Kasumi-1 (cell line): ENCODE results near the gene ALKBH6.
"Not testable (repeated sequence)": the region's sequence is repeated elsewhere in the genome, so short reads cannot be mapped to it uniquely, and the experiment has no call there.

ENCODE experiments used
- DNase-seq, 2 experiments: peaks; one replicate each; lab custom pipeline; 2025; lab: John Stamatoyannopoulos, UW

The ALKBH6 gene

DNA sequence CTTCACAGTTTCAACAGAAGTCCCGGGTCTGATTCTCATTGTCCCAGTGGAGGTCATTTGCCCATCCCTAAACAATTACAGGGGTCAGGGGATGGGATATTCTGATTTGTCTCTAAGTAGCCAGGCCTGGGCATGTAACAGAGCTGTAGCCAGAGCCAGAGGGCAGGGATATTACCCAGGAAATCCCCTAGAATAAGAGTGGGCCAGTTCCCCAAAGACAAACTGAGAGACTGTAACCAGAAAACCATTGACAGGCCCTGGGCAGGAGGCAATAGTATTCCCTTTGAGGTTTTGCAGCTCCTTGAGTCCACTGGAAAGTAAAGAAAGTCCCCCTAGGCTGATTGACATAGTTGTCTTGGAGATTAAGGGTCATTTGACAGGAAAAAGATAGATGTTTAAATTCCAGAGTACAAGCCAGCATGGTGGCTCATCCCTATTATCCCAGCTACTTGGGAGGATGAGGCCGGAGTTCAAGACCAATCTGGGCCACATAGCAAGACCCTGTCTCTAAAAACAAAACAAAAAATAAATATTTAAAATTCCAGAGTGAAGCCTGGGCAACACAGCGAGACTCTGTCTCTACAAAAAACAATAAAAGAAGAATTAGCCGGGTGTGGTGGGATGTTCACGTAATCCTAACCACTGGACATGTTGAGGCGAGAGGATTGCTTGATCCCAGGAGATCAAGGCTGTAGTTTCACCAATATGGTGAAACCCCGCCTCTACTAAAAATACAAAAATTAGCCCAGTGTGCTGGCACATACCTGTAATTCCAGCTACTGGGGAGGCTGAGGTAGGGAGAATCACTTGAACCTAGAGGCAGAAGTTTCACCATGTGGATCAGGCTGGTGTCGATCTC, 20.9 kb downstream of the ALKBH6 start:
- no peak for DNase-seq

DNA sequence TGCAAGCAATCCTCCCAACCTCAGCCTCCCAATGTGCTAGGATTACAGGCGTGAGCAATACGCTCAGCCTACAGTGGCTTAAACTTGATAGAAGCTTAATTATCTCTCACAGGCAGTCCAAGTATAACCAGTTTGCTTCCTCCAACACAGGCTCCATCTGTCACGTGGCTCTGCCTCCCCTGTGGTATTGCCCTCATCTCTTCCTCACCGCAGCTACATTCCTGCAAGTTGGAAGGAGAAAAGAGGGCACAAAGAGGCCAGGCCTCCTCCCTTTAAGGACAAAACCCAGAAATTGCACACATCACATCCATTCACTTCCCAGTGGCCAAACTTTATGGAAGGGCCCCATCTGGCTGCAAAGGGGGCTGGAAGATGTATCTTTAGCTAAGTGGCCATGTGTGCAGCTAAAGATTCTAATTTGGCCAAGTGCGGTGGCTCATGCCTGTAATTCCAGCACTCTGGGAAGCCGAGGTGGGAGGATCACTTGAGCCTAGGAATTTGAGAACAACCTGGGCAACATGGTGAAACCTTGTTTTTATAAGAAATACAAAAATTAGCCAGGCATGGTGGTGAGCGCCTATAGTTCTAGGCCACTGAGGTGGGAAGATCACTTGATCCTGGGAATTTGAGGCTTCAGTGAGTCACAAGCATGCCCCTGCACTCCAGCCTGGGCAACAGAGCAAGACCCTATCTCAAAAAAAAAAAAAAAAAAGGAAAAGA, 22.1 kb downstream of the ALKBH6 start:
- no peak for DNase-seq

DNA sequence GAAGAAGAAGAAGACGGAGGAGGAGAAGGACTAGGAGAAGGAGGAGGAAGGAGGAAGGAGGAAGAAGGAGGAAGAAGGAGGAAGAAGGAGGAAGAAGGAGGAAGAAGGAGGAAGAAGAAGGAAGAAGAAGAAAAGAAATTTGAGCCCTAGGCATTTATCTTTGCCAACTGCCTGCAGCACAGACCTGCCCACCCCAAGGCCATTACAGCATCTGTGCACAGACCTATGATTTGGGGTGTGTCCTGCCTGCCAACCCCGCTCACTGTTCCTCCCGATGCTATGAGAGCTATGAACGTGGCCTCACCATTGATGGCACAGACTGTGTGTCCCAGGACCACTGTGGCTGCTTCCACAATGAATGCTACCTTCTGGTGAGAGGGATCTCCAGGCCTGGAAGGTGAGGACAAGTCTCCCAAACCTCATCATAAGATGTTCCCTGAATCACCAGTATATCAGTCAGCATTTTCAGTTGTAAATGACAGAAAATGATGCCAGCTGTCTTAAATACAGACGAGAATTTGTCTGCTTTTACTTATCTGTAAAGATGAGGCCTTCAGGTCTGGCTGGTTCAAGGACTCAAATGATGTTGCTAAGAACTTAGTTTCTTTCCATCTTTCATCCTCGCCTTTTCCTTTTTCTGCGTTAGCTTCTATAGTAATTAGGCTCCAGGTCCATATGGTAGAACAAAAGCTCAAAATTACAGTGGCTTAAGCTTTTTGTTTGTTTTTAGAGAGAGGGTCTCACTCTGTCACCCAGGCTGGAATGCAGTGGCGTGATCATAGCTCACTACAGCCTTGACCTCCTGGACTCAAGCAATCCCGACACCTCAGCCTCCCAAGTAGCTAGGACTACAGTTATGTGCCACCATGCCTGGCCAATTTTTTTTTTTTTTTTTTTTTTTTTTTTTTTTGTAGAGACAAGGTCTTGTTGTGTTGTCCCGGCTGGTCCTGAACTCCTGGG, 23.0 kb downstream of the ALKBH6 start:
- DNase-seq, result no peak

- DNase-seq, result no peak
Measured at GRCh38 chr19:35990156-35990555, 23.9 kb downstream of the ALKBH6 start.

GRCh38 chr19:35988824-35989223, 25.2 kb downstream of the ALKBH6 start:
- DNase-seq, result no peak

- DNase-seq, result no peak
Measured at GRCh38 chr19:35987571-35987896, 26.5 kb downstream of the ALKBH6 start.

- peak; percentile 54 to 69 for DNase-seq
Measured at GRCh38 chr19:35986664-35987570, 27.1 kb downstream of the ALKBH6 start.

DNA sequence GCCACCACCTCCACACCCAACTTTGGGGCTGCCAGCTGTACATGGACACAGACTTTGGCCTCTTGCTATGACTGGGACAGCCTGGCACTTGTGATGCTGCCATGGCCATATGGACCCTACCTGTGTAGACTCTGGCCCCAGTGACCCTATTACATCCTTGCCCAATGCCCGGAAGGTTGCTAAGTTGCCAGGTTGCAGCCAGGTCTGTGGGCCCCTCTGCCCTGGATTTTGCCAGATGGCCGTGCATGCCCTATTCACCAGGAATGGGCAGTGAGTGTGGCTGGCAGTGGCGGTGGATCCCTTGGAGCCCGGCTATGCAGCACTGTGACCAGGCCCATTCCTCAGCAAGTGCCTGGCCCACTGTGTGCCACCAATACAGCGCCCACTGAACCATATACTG, 27.9 kb downstream of the ALKBH6 start:
- no peak for DNase-seq

DNA sequence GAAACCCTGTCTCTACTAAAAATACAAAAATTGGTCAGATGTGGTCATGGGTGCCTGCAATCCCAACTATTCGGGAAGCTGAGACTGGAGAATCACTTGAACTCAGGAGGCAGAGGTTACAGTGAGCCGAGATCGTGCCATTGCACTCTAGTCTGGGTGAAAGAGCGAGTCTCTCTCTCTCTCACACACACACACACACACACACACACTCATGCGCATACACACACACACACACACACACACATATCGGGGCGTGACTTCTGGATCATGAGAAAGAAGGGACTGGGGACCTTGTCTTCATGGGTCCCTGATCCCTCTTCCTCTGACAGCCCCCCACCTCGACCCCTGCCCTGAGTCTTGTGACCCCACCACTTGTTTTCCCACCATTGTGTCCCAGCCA, 30.8 kb downstream of the ALKBH6 start:
- DNase-seq, result no peak

GRCh38 chr19:35980997-35981396, 33.0 kb downstream of the ALKBH6 start:
- not testable (repeated sequence) for DNase-seq

DNA sequence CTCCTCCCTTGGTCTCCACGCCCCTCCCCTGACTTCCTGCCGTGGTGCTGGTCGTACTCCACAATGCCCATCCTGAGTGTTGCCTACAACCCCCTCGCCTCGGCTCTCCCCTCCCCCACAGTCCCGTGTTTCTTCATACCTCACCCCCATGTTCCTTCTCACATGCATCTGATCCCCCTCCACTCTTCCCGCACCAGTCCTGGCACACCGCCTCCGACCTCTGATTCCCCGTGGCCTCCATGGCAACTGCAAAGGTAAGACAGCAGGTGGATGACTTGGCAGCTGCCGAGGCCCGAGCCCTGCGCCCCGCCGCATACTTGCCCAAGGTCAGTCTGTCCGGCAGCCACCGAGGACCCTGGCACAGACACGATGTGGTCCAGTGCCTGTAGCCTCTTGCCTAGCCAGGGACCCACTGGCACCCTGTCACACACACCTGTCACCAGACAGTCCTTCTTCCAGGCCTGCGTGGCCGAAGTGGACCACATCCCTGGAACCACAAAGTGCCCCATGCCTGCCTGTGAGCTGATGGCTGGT, 35.1 kb downstream of the ALKBH6 start:
- DNase-seq, result no peak

DNA sequence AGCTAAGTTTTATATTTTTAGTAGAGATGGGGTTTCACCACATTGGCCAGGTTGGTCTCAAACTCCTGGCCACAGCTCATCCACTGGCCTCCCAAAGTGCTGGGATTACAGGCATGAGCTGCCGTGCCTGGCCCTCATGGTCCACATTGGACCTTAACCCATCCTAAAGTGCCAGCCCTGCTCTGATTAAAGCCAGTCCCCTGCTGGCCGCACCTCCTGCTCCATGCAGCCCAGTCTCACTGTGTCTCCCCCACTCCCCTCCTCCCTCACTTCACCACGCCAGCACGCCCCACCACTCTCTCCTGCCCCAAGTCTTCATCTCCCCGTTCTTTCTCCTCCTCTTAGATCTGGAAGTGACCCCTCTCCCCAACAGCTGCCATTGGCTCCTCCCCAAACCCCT, 35.7 kb downstream of the ALKBH6 start:
- no peak for DNase-seq

DNA sequence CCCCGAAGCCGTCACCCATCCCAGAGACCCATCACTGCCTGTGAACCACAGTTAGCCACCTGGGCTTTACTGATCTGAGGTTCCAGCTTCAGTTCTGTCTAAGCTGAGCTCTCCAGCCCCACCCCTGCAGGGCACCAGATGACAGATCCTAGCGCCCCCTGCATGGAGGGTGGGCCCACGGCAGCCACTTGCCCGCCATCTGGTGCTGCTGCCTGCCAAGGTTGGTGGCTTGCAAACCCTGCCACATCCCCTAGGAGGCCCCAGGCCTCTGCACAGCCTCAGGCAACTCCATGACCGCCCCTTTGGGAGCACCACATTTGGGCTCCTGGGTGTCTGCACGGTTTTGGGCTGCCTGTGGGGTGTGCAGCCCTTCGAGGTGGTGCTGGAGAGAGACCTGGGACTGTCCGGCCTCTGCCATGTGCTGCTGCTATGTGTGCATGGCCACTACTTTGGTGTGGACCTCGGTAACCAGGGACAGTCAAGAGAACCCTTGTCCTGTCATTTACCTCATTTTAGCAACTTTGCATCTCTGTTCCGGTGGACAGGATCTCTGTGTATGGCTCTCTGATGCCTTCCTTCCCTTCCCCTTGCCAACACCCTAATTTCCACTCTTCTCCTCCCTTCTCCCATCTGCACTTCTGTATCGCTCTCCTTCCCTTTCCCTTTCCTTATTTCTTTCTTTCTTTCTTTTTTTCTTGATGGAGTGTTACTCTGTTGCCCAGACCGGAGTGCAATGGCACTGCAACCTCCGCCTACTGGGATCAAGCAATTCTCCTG, 36.4 kb downstream of the ALKBH6 start:
- peak; percentile 53 to 61 for DNase-seq

DNA sequence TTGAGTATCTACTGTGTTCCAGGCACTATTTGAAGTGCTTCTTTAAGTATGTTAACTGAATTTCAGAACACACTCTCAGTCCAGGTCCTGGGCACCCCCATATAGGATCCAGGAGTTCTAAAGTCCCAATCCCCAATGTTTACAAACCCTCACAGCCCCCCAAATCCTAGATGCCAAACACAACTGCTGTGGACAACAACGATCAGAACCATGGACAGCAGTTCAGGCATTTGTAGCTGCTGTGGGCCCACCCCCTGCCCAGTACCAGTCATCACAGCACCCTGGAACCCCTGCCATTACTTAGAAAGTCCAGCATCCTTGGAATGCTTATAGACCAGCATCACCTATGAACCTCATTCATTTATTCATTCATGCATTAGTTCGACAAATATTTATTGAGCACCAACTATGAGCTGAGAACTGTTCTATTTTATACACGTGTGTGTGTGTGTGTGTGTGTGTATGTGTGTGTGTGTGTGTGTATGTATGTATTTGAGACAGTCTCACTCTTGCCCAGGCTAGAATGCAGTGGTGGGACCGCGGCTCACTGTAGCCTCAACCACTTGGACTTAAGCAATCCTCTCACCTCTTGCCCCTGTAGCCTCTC, 38.3 kb downstream of the ALKBH6 start:
- peak; percentile 48 to 50 for DNase-seq

- no peak for DNase-seq
Measured at GRCh38 chr19:35973487-35973886, 40.5 kb downstream of the ALKBH6 start.

DNA sequence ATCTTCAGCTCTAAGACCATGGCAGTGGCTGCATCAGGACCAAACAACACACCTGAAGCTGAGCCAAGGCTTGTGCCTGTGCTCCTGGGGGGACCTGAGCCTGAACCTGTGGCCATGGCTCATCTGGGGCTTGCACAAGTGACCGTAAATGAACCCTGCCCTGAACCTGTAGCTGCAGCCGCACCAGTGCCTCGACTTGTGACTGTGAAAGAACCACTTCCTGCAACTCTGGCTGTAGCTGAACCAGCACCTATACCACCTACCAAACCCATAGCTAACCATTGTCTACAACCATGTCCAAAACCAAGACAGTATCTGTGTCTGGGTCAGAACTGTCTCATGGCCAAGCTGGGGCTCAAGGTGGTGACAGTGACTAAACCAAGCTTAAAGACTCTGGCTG, 47.2 kb downstream of the ALKBH6 start:
- no peak for DNase-seq

GRCh38 chr19:35963514-35963913, 50.5 kb downstream of the ALKBH6 start:
- peak; percentile 51 to 67 for DNase-seq

DNA sequence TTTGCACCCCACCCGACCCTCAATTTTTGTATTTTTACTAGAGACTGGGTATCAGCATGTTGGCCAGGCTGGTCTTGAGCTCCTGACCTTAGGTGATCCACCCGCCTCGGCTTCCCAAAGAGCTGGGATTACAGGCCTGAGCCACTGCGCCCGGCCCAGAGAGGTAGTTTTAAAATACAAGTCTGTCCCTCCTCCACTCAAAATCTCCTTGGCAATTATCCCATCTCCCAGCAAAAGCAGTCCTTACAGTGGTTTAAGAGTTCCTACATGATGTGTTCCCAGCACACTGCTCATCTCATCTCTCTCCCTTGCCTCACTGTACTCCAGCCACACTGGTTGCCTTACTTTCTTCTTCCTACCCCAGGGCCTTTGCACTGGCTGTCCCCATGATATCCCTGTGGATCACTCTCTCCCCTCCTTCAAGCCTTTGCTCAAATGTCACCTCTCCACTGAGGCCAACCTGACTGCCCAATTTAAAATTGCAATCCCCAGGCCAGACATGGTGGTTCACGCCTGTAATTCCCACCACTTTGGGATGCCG, 53.5 kb downstream of the ALKBH6 start:
- DNase-seq, result no peak

- no peak for DNase-seq
Measured at GRCh38 chr19:35959968-35960320, 54.1 kb downstream of the ALKBH6 start.
